HG03378 (cell line): Measurements from ENCODE around the gene TBC1D22A.

Experiments
- ATAC-seq: cut with Tn5 transposase; IDR thresholded peaks from one replicate; pipeline ENCODE4 v1.9.1; 2021; ENCODE audit warnings: mild to moderate bottlenecking, moderate library complexity; ENCODE audit not compliant: unreplicated experiment

TBC1D22A gene

DNA sequence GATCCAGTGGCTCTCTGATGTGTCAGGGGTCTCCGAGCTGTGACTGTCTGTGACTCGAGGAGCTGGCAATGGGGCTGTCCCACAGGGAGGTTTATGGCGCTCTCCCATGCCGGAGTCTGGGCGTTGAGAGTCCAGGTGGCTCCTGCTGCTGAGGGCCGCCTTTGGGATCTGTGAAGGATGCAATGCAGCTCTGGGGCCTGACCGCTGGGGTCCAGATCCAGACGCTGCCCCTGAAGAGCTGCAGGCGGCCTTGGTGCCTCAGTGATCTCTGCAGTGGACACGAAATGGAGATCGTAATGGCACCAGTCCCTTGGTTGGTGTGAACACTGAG, 155.3 kb downstream of the TBC1D22A start:
- ATAC-seq = no peak

DNA sequence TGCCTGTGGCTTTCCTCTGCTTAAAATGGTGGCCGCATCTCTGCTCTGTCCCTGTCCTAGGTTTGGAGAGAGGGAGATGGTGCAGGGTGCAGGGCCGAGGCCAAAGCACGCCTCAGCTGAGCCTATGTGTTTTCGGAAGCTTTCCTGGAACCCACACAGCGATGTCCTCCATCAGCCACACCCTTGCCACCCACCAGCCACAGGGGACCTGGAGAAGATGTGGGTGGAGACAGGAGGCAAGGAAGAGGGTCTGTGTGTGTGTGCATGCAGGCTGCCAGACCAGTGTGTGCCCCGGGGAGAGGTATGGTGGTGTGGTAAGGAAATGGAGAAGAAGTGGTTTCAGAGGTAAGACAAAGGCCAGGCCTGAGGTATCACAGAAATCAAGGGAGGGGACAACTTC, 155.7 kb downstream of the TBC1D22A start:
- no peak for ATAC-seq

DNA sequence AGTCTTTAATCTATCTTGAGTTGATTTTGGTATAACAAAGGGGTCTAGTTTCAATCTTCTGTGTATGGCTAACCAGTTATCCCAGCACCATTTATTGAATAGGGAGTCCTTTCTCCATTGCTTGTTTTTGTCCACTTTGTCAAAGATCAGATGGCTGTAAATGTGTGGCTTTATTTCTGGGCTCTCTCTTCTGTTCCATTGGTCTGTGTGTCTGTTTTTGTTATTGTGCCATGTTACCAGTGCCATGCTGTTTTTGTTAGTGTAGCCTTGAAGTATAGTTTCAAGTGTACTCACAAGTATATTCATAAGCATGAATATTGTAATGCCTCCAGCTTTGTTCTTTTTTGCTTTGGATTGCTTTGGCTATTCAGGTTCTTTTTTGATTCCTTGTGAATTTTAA, 159.6 kb downstream of the TBC1D22A start:
- no peak for ATAC-seq

DNA sequence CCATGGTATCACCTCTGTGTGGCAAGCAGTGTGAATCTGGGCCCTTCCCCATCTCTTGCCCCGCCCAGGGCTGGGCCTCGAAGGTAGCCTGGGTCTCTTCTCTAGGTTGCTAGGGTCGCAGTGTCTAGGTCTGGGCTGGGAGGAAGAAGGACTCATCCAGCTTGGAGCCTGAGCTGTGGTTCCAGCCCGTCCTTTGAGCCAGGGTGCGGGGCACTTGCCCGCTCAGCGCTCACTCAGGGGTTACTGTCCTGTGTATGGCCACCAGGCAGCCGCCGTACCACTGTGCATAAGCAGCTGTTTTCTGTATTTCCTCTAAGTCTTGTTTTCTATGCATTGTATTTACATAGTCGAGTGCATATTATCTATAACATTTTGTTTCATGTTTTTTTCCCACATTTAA, 160.9 kb downstream of the TBC1D22A start:
- no peak for ATAC-seq

DNA sequence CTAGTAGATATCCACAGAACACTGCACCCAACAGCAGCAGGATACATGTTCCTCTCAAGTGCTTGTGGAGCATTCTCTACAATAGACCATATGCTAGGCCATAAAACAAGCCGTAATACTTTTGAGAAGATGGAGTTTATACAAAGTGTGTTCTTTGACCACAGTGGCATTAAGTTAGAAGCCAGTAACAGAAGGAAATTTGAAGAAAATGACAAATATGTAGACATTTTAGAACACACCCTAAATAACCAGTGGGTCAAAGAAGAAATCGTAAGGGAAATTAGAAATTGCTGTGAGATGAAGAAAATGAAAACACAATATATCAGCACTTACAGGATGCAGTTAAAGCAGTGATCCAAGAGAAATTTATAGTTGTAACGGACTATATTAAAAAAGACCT, 163.4 kb downstream of the TBC1D22A start:
- ATAC-seq = no peak

DNA sequence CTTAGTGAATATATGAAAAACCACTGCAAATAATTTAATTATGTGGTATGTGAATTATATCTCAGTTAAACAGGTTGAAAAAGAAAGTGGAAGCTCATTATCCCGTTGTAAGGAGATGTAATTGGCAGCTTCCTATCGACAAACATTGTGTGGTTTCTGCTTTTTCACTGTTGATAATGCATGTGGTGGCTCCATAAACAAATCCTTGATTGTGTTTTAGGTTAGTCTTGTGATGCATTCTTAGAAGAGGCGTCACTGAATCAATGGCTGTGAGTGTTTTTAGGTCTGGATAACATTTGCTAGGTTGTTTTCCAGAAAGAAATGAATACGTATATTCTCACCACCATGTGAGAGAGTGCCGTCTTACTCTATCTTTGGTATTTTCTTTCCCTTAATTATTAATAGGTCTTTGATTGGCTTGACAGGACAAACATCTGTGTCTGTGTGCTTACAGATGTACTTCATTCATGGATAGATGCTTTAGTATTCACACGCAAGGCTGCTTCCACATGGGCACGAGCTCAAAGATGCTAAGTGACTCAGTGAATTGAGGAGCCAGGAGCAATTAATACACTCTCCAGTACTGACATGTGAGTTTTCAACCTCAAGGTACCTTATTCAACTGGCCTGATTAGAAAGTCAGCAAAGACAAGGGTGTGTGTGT, 166.7 kb downstream of the TBC1D22A start:
- no peak for ATAC-seq

DNA sequence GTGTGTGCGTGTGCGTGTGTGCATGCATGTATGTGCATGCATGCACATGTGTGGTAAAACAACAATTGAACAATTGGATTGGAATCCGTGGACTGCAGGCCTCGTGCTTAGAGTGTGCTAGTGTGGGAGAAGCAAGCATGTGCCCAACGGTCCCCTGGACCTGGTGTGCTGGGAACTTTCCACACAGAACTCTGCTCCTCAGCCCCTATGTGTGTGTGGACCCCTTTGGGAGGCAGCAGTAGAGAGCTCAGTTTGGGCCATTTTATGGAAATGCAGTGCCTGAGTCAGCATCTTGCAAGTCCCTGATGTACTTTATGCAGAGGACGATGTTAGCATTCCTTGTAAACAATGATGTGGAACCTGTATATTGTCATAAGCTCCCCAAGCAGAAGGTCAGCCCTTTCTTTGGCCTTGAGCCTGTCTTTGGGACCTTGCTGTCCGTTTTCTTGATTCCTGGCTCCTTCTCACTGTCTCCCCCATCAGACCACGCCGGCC, 167.3 kb downstream of the TBC1D22A start:
- ATAC-seq = no peak

DNA sequence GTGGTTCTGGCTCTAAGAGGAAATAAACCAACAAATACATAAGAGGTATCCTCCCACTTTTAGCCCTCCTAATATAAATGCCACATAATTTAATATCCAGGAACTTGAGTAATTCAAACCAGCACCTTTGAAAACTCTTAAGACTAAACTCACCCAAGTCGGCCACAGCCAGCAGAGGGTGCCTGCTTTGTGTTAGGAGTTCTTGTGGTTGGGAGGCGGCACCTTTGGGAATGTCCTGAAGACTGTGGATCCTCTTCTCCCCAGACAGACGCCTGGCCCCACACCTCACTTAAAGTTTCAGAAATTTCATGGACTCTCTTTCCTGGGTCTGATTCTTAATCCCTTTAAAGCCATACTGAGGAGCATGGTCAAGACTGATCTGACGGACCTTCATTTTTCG, 169.0 kb downstream of the TBC1D22A start:
- no peak for ATAC-seq

DNA sequence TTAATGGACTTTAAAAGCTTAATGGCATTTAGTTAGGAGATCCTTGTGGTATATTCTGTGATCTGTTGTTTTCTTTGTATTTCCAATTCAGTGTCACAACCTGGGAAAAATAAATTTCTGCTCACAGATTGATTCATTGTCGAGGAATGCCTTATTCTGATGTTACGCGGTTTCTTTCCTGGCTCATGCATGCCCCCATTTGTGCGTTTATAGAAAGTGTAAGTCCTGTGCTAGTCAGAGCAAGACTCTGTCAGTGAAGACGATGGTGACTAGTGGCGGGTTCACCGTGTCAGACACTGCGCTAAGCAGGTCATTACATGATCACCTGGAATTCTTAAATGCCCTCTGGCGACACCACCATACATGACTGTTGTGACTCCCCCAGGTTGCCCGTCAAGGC, 169.4 kb downstream of the TBC1D22A start:
- ATAC-seq = no peak

DNA sequence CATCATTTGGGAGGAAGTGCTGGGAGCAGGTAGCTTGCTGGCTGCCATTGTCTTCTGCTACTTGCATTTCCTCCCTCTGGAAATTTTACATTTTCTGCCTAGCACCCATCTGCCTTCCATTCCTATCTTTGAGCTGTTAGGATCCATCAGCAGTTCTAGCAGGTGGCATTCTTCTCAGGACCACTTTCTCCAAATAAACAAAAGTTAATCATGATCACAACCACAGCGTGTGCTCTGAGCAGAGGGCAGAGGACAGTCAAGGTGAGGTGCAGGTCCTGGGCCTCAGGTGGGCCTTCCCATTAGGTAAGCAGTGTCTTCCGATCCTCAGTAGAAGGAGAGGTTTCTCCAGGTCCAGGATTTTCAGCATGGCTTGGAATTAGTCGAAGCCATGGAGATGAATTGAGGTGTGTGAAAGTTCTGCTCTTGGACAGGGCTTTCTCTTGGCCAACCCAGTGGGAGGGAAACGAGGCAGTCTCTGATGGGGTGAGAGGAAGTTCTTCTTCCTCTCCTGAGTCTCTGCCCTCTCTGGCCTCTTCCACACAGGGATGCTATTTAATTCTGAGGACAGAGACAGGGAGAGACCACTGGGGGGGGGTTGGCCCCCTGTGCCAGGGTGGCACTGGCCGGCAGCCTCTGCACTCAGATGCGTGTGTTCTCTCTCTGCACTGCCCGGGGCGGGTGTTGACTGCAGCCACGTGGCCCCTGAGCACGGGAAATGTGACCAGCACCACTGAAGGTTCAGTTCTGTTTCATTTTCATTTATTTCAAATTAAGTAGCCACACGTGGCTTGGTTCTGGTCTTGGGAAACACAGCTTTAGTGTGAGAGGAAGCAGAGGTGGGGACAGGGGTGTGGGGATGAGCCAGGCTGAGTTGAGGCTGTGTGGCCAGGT, 170.8 kb downstream of the TBC1D22A start:
- no peak for ATAC-seq

DNA sequence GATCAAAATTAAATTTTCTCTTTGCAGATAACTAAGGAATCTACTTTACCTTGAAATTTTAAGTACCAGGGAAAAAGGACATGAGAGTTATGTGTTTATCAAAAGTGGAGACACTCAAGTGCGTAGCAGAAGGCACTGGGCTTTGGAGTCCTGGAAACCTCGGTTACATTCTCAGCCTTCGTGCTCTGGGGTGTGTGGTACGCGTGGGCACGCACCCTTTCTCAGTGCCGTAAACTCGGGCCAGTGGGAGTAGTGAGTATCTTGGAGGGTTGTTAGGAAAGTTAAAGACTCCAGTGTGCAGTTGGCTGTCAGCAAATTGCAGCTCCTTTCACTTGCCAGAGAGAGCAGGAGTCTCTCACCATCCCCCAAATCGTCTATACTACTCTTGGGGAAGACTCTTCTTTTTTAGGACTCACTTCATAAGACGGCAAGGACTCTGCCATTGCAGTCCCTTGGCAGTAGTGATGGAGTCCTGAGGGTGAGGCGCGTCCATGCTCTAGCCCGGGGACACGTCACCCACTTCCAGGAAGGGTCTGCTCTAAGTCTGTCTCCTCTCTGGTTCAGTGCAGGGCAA, 171.8 kb downstream of the TBC1D22A start:
- no peak for ATAC-seq

DNA sequence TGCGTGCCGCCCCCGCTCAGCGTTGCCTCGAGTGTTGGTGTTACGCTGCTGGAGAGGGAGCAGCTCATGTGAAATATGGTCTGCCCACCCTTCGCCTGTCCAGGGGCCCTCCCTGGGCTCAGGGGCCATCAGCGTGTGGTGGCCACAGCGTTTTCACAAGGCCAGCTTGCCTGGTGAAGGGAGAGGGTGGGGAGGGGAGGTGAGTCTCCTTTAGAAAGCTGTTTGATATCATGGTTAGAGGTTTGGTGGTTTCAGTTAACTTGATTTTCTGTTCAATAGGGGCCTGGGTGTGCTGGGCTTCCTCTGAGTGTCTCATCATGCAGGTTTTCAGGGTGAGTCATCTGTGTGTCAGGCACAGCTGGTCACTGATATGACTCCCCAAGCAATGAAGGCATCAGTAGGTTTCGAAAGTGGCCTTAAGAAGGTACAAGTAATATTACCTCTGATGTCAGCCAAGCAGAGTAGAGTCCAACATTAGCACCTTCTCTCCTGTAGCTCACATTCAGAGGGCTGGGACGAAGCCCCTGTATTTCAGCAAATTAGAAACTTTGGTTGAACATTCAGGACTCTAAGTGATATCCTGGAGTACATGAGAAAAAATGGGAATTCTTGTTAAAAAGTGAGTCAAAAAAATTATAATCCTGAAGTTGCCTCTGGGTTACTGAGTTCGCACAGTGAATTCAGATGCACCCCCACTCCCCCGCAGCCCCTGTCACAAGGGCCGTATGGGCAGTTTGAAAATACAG, 172.5 kb downstream of the TBC1D22A start:
- ATAC-seq = no peak

DNA sequence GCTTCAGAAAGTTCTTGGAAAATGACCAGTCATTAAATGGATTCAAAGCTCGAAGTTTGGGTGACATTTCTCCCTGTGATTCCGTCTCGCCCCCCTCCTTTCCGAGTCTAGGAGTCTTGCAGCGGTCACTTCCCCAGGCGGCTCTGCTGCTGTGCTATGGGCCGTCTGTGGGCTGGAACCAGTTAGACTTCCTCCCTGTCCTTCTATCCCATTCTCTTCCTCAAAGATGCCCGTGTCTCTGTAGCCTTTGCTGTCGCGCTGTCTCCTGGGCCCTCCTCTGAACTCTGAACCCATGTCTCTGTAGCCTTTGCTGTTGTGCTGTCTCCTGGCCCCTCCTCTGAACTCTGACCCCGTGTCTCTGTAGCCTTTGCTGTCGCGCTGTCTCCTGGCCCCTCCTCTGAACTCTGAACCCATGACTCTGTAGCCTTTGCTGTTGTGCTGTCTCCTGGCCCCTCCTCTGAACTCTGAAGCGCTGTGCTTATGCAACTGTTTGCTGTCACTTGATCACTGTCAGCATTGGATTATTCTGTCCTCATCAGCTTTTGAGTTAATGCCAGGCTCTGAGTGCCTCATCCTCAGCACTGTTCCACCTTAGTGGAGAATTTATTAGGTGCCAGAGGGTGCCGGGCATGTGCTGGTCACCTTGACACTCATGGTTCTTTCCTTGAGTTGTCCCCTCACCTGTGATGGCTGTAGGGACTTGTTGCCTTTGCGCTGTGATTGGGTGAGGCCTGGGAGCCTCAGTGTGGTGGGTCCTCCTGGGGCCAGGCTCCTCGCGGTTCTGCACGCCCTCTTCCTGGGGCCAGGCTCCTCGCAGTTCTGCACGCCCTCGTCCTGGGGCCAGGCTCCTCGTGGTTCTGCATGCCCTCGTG, 173.3 kb downstream of the TBC1D22A start:
- ATAC-seq = no peak

DNA sequence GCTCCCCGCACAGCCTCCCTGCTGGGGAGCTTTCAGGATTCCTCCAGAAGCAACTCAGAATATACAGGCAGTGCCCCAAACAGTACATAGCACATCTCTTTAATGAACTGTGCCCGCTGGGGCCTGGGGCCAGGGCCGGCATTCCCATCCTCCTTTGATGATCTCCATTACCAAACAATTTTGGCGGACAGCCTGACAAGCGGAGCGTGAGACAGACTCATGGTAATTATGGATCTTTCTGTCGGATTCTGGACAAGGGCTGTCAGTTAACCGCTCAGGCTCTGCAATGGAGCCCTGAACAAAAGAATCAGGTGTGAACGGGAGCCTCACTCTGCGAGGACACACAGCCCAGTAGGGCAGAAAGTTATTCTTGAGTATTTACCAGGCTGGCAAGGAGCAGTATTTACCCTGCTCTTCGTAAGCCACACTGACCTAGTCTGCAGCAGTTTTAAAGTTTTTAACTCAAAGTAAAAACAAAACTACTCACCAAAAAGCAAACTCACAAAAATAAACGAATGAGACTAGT, 174.0 kb downstream of the TBC1D22A start:
- ATAC-seq = no peak

DNA sequence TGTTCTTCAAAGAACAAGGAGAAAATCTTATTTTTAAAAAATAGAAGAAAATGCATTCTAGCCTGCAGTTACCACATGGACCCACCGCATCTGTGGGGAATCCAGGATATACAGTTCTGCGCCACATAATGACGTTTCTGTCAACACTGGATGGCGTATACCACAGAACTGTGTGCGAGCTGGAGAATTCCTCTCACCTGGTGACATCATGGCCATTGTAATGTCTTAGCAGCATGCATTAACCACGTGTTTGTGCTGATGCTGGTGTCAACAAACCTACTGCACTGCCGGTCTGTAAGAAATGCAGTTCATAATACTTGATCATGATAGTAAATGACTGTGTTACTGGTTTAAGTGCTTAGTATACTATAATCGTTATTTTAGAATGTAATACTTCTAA, 174.7 kb downstream of the TBC1D22A start:
- ATAC-seq = no peak

DNA sequence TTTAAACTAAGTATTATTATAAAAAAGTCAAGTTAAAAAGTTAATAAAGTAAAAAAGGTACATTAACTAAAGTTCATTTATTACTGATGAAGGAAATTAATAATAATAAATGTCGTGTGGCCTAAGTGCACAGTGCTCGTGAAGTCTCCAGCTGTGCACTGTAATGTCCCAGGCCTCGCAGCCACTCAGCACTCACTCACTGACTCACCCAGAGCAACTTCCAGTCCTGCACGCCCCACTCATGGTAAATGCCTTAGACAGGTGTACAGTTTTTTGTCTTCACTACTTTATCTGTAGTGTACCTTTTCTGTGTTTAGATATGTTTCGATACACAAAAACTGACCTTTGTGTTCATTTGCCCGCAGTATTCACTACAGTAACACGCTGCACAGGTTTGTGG, 175.5 kb downstream of the TBC1D22A start:
- ATAC-seq = no peak

DNA sequence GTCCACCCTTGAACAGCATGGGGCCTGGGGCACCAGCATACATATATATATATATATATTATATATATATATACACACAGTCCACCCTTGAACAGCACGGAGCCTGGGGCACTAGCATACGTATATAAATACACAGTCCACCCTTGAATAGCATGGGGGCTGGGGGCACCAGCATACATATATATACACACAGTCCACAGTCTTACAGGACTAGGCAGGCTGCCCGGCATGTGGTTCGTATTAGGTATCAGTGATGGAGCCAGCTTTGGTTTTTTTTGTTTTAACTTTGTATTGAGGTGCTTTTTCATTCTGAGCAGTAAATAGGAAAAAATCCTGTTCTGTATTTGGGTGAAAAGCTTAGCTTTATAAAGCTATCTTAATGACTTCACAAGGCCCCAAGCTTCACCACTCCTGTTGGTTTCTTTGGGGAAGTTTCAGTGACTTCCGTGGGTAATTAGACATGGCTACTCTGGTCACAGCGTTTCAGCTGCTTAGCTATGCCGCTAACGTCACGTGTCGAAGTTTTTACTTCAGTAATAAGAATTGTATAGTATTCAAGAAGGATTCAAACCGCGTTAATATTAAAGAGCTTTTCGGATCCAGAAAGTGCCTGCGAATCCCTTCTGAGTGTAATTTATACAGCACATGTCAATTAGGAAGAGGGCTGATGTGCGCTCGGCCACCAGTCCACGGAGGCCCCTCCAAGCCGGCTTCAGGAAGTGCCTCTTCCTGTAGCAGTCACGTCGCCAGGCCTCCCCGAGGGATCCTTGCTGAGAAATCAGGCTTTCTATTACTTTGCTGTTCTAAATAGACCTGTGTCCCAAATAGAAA, 179.7 kb downstream of the TBC1D22A start:
- ATAC-seq = no peak

DNA sequence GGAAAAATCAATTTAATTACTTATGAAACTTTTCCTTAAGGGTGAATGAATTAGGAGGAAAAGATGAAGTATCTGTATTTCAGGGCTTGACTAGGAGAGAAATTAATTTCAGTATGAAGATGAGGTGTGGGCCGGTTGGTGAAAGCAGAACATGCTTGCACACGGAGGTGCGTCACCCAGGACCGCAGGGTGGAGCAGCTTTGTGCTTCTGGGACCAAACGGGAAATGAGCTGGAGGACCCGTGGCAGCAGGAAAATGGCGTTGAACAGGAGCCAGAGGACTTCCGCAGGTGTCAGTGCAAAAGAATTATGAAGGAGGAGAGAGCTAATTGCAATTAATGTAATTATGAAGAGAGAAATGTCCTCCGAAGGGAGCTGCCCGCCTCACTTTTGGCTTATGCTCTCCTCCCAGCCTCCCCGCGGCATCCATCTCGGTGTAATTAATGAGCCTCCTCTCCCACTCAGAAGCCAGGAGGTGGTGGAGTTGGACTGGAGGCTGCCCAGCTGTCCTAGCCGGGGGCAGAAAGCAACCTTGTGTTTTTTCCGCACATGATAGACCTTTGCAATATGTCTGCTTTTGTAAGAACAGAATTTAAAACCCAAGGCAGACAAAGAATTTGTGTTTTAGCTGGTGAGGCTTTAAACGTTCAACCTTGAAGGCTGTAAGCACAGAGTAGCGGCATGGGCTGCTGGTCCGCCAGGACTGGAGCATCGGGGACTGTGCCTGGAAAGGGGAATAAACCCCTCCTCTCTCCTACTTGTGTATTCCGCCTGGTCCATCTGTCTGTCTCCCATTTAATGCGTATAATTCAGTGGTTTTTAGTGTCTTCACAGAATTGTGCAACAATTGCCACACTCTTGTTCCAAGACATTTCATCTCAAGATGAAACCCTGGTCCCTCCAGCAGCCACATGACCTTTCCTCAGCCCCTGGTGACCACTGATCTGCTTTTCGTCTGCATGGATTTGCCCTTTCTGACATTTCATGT, 180.6 kb downstream of the TBC1D22A start:
- ATAC-seq = no peak
